ENCODE measurements around the gene MECP2.
A peak's percentile ranks its signal among the peaks of the same experiment; 100 is the strongest.

GRCh38 chrX:154040307-154040756 lies 57.2 kb downstream of the MECP2 start:
- TF ChIP-seq POLR2A (IDR thresholded peaks at IDR 0.05) (no peak), EP300 (IDR thresholded peaks at IDR 0.05) (no peak), POLR2AphosphoS5 (IDR thresholded peaks at IDR 0.05) (peak in 1 of 3 donors; percentile 22)
- TF ChIP-seq, protein P1, sequence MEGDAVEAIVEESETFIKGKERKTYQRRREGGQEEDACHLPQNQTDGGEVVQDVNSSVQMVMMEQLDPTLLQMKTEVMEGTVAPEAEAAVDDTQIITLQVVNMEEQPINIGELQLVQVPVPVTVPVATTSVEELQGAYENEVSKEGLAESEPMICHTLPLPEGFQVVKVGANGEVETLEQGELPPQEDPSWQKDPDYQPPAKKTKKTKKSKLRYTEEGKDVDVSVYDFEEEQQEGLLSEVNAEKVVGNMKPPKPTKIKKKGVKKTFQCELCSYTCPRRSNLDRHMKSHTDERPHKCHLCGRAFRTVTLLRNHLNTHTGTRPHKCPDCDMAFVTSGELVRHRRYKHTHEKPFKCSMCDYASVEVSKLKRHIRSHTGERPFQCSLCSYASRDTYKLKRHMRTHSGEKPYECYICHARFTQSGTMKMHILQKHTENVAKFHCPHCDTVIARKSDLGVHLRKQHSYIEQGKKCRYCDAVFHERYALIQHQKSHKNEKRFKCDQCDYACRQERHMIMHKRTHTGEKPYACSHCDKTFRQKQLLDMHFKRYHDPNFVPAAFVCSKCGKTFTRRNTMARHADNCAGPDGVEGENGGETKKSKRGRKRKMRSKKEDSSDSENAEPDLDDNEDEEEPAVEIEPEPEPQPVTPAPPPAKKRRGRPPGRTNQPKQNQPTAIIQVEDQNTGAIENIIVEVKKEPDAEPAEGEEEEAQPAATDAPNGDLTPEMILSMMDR (IDR thresholded peaks at IDR 0.05), result no peak

Measured in suprapubic skin (tissue), 4 donors.